MG63 (cell line): ENCODE results near the gene TRIM33. TPM values are rescaled to one million over a fixed set of nuclear protein-coding genes. Genes with fewer than 3 reads are reported as not detected.

ENCODE experiments used
- DNase-seq: peaks from one replicate; pipeline ENCODE4 v3.0.0-alpha.2; 2020
- H3K27me3 ChIP-seq: fragments of 250-450 bp; sonication (Bioruptor Pico); 2 replicates; pipeline ENCODE4 v1.5.1; 2020; ENCODE audit warnings: mild to moderate bottlenecking, moderate library complexity
- H3K36me3 ChIP-seq: fragments of 250-450 bp; sonication (Bioruptor Pico); 2 replicates; pipeline ENCODE4 v1.5.1; 2020; ENCODE audit warnings: mild to moderate bottlenecking, moderate library complexity
- H3K4me3 ChIP-seq: fragments of 250-450 bp; sonication (Bioruptor Pico); 2 replicates; pipeline ENCODE4 v1.5.1; 2020; ENCODE audit warnings: mild to moderate bottlenecking, moderate library complexity
- H3K9me3 ChIP-seq: fragments of 250-450 bp; sonication (Bioruptor Pico); 2 replicates; pipeline ENCODE4 v1.5.1; 2020; ENCODE audit warnings: mild to moderate bottlenecking, moderate library complexity
- total RNA-seq: library from RNA; depleted of rRNA; stranded (reverse); fragments of >200 nt; shearing (Covaris generic); gene quantifications from 2 replicates; pipeline ENCODE4 v1.2.3, GENCODE V29; 2014; ENCODE audit warnings: low replicate concordance

TRIM33 gene
- total RNA-seq, 1 experiment from 2014 or later = 16.9 TPM

DNA sequence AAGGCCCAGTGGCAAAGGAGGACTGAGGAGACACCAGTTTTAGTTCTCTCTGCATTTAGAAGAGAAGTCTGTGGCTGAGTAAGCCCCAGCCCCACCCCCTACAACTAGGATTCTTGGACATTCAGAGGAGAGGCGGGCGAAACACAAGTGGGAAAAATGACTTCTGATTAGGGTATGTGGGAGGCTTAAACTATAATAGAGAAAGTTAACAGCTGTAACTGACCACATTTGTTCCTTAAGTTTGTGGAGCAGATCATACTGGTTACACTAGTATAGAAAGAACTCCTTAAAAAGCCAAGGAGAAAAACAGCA lies 11.2 kb upstream of the TRIM33 start:
- Histone ChIP-seq H3K27me3 (no peaks in the 10 kb centered on the region), H3K36me3 (no peaks in the 10 kb centered on the region), H3K4me3 (no peak overlapping the region), H3K9me3 (no peaks in the 10 kb centered on the region)
- DNase-seq = no peak

DNA sequence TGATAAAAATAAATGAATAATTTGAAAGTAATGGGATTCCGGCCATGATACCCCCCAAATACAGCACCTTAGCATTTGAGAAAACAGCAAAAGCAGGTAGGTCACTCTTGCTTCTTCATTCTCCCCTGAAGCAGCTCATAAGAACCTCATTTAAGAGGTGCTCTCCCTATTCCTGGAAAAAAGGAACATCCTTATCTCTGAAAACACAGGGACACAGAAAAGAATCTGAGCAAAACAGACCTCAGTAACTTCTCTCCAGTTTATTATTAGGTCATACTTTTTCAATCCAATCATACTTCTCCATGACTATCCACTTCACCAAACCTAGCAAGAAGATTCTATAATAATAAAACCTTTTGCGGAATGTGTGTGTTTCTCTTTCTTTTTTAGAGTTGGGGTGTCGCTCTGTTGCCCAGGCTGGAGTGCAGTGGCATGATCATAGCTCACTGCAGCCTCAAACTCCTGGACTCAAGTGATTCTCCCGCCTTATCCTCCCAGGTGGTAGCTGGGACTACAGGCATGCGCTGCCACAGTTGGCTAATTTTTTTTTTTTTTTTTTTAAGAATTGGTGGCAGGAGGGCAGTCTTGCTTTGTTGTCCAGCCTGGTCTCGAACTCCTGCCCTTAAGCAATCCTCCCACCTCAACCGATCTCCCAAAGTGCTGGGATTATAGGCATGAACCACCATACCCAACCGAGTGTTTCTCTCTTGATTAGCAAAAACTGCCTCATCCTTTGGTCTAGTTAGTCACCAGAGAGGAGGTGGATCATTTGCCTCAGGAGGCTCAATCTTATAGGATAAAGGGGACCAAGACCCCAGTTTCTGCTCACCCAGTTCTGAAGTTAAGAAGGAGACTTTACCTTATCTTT lies 10.6 kb upstream of the TRIM33 start:
- no peak for DNase-seq
- no peaks in the 10 kb centered on the region for H3K27me3 ChIP-seq
- no peaks in the 10 kb centered on the region for H3K36me3 ChIP-seq
- H3K4me3 ChIP-seq = no peak overlapping the region
- H3K9me3 ChIP-seq = no peaks in the 10 kb centered on the region

DNA sequence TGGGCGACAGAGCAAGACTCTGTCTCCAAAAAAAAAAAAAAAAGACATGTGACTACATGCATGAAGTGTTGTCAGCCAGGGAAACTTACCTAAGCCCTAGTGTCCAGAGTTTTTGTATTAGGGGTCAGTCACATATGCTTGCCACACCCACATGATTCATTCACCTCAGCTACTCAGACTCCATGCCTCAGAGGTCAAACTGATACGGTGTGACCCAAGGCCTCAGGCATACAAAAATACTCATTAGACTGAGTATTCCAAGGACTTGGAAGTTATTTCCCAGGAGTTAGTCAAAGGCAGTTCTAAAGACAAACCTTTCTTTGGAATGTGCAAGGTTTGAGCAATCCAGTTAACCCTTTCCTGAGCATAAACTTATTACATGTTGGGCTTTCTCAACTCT lies 6.3 kb upstream of the TRIM33 start:
- Histone ChIP-seq H3K36me3 (no peaks in the 10 kb centered on the region), H3K4me3 (no peak overlapping the region), H3K9me3 (no peaks in the 10 kb centered on the region), H3K27me3 (no peaks in the 10 kb centered on the region)
- no peak for DNase-seq

DNA sequence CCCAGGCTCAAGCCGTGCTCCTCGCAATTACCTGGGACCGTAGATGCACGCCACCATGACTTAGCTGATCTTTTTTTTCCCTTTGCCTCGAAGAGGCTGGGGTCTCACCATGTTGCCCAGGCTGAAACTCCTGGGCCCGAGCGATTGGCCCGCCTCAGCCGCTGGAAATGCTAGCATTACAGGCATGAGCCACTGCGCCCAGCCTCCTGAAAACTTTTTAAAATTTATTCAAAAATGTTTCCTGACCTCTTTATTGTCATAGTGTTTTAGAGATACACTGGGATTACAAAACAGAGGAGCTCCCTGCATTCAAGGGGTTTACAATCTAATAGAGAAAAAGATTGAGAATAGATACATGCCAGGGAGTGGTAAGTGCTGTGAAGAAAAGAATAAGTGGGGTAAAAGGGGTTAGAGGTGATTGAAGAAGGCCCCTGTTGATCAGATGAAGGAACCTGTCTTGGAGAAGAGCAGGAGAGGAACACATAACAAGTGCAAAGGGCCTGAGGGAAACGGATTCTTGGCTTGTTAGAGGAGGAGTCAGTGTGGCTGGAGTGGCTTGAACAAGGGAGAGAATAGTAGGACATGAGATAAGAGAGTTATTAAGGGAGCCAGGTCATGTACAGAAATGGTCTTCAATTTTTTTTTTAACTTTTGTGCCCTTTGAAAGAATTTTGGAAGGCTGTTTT lies 1.7 kb upstream of the TRIM33 start:
- H3K4me3 ChIP-seq = peak overlapping the region; percentile 87
- no peaks in the 10 kb centered on the region for H3K27me3 ChIP-seq
- no peak for DNase-seq
- peaks cover 7% of the 10 kb centered on the region for H3K36me3 ChIP-seq
- no peaks in the 10 kb centered on the region for H3K9me3 ChIP-seq

DNA sequence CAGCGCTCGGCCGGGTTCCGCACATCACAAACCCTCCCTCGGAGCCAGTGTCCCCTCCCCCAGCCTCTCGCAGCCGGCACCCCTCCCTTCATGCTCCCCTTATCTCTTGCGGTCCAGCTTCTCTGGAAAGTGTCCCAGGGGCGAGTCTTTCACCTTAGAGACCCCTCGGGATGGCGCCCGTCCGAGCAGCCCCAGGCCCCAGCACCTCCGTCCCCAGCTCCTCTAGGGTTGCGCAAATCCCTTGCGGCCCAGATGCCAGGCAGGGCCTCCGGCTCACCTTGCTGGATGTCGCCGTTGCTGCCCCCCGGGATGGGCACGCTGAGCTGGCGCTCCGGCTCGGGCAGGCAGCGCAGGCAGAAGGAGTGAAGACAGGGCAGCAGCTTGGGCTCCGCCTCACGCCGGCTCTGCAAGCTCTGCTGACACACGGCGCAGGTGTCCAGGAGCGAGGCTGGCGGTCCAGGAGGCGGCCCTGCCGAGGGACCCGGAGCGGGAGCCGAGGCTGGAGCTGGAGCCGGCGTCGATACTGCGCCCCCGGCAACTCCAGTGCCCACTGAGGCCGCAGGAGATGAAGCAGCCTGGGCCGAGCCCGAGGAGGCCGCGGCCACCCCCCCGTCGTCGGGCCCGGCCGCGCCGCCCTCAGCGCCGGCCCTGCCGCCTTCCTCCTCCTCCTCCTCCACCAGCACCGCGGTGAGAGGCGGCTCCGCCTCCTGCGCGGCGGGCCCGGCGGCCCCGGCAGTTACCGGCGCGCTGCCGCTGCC lies 550 bp downstream of the TRIM33 start:
- Histone ChIP-seq H3K36me3 (peaks cover 28% of the 10 kb centered on the region), H3K4me3 (peak overlapping the region; percentile 90), H3K9me3 (no peaks in the 10 kb centered on the region), H3K27me3 (no peaks in the 10 kb centered on the region)
- DNase-seq = peak; percentile 26

DNA sequence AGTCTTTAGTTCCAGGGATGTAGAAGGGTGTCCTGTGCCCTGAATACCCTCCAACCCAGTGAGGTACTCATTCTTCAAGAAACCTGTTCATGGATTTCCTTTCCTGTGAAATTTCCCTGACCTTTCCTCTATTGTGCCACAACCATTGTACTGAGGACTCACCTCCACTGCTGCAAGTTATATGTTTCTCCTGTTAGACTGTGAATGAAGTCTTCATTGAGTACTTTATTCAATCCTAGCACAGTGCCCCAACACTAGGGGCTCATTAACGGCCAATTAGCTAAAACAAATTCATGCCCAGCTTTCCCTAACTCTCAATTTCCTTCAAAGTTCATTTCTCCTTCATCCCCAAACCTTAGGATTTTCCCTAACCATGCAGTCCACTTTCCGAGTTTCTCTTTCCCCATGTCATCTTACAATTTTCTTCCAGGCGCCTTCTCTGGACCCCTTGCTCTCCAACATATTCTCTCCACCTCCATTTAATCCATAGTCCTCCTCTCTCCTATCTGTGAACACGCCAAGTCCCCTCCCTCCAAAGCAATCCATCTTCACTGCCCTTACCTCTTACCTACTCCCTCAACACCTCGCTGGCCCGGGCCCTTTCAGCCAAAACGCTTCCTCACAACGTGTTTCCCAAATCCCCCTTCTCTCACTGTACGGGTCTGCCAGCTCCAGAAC lies 1.3 kb downstream of the TRIM33 start:
- Histone ChIP-seq H3K4me3 (peak overlapping the region; percentile 90), H3K36me3 (peaks cover 35% of the 10 kb centered on the region), H3K27me3 (no peaks in the 10 kb centered on the region), H3K9me3 (no peaks in the 10 kb centered on the region)
- DNase-seq = no peak

DNA sequence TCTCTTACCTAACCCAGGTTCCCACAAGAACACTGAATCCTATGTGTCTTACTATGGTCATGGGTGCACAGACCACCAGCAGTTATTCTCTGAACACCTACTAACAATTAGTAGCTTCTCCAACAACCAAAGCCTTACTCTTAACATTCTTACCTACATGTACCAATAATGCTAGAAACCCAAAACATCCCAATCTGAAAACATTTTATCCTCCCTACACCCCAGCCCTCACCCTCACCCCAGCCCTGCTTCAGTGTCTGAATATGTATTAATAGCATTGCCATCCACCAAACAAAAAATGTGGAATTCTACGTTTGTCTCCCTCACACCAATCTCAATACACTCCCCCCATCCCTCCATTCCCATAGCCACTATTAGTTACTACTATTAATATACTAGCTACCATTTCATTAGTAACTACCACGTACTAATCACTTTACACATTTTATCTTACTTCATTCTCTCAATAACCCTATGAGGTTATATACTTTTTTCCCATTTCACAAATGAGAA lies 2.6 kb downstream of the TRIM33 start:
- Histone ChIP-seq H3K9me3 (no peaks in the 10 kb centered on the region), H3K27me3 (no peaks in the 10 kb centered on the region), H3K36me3 (peaks cover 48% of the 10 kb centered on the region), H3K4me3 (peak overlapping the region; percentile 90; the same call in 1 of the 2 replicates)
- no peak for DNase-seq

DNA sequence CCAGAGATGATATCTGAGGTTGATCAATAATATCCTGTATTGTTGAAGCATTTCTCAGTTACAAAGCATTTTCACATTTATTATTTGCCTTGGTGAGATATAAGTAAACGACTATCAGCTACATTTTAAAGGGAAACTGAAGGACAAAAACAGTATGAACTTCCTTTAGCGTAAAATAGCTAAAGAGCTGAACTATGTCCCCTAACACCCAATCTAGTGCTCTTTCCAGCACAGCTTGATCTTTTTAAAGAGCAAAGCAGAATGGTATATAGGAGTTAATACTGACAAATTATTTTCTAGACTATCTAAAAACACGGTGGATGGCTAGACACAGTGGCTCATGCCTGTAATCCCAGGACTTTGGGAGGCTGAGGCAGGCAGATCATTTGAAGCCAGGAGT lies 3.5 kb downstream of the TRIM33 start:
- Histone ChIP-seq H3K4me3 (no peak overlapping the region), H3K36me3 (peaks cover 49% of the 10 kb centered on the region), H3K9me3 (no peaks in the 10 kb centered on the region), H3K27me3 (no peaks in the 10 kb centered on the region)
- no peak for DNase-seq

DNA sequence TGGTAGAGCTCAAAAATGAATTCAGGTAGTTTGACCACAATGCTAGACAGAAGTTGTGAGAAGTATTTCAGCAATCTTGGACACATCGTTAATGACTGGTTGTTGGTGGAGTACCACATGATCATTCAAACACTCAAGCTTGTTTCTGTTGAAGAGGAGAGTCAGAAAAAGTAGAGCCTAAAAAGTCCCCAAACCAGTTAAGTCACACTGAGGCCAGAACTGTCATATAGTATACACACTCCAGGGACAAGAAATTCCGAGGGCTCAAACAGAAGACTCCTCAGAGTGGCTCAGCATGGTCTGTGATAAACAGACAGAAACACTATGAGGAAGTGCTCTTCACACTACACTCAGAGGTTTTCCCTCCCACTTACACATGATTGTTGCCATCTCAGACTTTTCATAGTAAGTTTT lies 5.8 kb downstream of the TRIM33 start:
- no peaks in the 10 kb centered on the region for H3K9me3 ChIP-seq
- no peak overlapping the region for H3K4me3 ChIP-seq
- H3K27me3 ChIP-seq = no peaks in the 10 kb centered on the region
- no peak for DNase-seq
- peaks cover 52% of the 10 kb centered on the region for H3K36me3 ChIP-seq

DNA sequence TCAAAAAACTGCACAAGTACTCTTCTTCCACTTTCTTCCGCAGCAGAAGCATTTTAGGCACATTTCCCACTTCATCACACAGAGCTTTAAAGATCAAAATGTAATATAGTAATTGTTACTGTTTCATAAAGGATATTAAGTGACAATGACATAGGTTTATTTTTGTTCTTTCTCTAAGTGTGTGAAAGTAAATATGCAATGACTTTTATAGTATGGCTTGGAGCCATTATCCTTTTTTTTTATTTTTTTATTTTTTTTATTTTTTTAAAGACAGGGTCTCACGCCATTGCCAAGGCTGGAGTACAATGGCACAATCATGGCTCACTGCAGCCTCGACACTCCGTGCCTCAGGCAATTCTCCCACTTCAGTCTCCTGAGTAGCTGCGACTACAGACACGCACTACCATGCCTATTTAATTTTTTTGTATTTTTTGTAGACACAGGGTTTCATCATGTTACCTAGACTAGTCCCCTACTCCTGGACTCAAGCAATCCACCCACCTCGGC lies 7.0 kb downstream of the TRIM33 start:
- DNase-seq = no peak
- no peaks in the 10 kb centered on the region for H3K27me3 ChIP-seq
- no peaks in the 10 kb centered on the region for H3K9me3 ChIP-seq
- H3K36me3 ChIP-seq = peaks cover 46% of the 10 kb centered on the region
- H3K4me3 ChIP-seq = no peak overlapping the region

DNA sequence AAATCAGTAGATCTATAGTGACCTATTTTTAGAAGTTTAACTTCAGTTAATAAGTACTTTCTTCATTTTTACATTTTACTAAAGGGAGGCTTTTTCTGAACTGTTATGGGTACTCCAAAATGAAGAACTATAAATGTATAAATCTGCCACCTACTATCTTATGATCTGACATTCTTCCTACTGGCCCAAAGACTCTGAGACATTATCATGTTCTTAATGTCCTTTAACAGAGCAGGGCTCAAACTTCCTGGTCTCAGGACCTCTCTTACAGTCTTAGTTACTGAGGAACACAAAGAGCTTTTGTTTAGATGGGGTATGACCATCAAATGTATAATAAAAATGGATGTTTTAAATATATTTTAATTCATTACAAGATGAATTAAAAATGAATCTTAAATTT lies 8.9 kb downstream of the TRIM33 start:
- no peaks in the 10 kb centered on the region for H3K27me3 ChIP-seq
- H3K36me3 ChIP-seq = peaks cover 38% of the 10 kb centered on the region
- no peak overlapping the region for H3K4me3 ChIP-seq
- no peak for DNase-seq
- H3K9me3 ChIP-seq = no peaks in the 10 kb centered on the region

DNA sequence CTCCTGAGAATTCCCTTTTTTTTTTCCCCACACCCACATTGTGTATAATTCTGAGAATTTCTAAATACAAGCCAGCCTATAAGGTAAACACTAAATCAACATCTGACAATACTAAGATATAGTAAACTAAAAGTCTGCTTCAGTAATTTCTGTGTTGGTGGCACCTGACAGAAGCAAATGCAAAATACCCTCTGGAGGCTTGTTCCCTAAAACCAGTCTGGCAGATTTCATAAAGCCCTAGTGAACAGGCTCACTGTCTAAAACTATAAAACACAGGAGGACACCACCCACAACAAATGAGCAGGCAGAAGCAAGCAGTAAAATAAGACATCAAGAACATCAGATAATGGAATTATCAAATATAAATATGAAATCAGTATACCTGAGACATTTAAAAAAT lies 11.5 kb downstream of the TRIM33 start:
- DNase-seq = no peak
- H3K4me3 ChIP-seq = no peak overlapping the region
- no peaks in the 10 kb centered on the region for H3K27me3 ChIP-seq
- peaks cover 26% of the 10 kb centered on the region for H3K36me3 ChIP-seq
- H3K9me3 ChIP-seq = no peaks in the 10 kb centered on the region

DNA sequence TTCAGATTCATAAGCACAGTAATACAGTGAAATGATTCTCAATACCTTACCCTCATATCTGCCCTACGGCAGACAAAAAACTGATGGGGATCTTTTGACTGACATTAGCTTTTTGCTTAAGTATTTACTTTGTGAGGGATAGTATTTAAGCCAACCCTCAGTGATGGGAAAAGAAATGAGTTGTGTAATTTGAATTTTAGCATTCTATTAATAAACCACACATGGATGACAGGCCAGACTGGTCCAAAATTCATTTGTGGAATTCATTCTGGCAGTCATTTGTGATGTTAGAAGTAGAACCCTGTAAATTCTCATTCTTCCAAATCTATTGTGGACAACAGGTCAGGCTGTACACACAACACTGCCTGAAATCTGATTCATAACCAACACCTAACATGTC lies 14.9 kb downstream of the TRIM33 start:
- Histone ChIP-seq H3K9me3 (peaks cover 7% of the 10 kb centered on the region), H3K36me3 (peaks cover 12% of the 10 kb centered on the region; the same call in 1 of the 2 replicates), H3K27me3 (no peaks in the 10 kb centered on the region), H3K4me3 (no peak overlapping the region)
- DNase-seq = no peak

DNA sequence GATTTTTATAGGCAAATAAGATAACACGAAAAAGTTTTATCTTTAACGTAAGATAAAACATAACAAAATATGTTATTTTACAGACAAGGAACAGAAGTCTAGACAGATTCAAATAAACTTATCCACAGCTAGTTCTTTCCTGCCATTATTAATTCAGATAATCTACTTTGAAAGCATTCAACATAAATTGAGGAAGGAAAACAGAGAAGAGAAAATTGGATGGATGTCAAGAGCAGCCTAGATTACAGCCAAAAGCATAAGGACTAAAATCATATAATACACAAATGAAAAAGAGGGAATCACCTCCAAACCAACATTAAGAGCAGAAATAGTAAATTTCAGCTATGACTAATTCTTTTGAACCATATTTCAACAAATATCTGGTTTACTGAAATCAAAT lies 15.5 kb downstream of the TRIM33 start:
- H3K36me3 ChIP-seq = peaks cover 12% of the 10 kb centered on the region; the same call in 1 of the 2 replicates
- no peak overlapping the region for H3K4me3 ChIP-seq
- peaks cover 7% of the 10 kb centered on the region for H3K9me3 ChIP-seq
- DNase-seq = no peak
- no peaks in the 10 kb centered on the region for H3K27me3 ChIP-seq

DNA sequence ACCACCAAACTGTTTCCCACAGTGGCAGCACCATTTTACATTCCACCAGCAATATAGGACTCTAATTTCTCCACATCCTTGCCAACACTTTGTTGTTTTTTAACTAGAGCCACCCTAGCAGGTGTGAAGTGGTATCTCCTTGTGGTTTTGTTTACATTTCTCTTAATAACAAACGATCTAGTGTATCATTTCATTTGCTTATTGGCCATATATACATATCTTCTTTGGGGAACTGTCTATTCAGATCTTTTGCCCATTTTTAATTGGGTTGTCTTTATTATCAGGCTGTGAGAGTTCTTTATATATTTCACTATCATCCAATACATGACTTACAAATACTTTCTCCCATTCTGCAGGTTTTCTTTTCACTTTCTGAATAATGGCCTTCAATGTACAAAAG lies 18.0 kb downstream of the TRIM33 start:
- no peak for DNase-seq
- peaks cover 12% of the 10 kb centered on the region; the same call in 1 of the 2 replicates for H3K36me3 ChIP-seq
- no peaks in the 10 kb centered on the region for H3K27me3 ChIP-seq
- no peak overlapping the region for H3K4me3 ChIP-seq
- H3K9me3 ChIP-seq = peaks cover 8% of the 10 kb centered on the region

DNA sequence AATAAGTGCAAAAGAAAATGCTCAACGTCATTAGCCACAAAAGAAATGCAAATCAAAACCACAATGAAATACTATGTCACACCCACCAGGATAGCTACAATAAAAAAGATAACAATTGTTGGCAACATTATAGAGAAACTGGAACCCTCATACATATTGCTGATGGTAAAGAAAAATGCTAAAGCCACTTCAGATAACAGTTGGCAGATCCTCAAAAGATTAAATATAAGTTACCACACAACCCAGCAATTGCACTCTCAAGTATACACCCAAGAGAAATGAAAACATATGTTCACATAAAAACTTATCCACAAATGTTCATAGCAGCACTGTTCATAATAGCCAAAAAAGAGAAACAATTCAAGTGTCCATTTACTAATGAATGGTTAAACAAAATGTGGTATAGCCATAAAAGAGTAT lies 20.7 kb downstream of the TRIM33 start:
- H3K9me3 ChIP-seq = peaks cover 9% of the 10 kb centered on the region
- H3K27me3 ChIP-seq = no peaks in the 10 kb centered on the region
- H3K4me3 ChIP-seq = no peak overlapping the region
- no peak for DNase-seq
- peaks cover 6% of the 10 kb centered on the region; the same call in 1 of the 2 replicates for H3K36me3 ChIP-seq
